BLaER1 (cell line): ENCODE data around the gene RSBN1.

Experiments used
- H3K27ac ChIP-seq: shearing (Covaris generic); formaldehyde crosslinking; 2 replicates; pipeline ENCODE4 v1.8.1; 2022
- H3K27me3 ChIP-seq: shearing (Covaris generic); formaldehyde crosslinking; 2 replicates; pipeline ENCODE4 v1.8.1; 2022
- H3K36me3 ChIP-seq: shearing (Covaris generic); formaldehyde crosslinking; 2 replicates; pipeline ENCODE4 v1.8.1; 2022
- H3K4me1 ChIP-seq: shearing (Covaris generic); formaldehyde crosslinking; 2 replicates; pipeline ENCODE4 v1.8.1; 2022
- H3K4me2 ChIP-seq: shearing (Covaris generic); formaldehyde crosslinking; 2 replicates; pipeline ENCODE4 v1.8.1; 2022
- H3K4me3 ChIP-seq: shearing (Covaris generic); formaldehyde crosslinking; 2 replicates; pipeline ENCODE4 v1.8.1; 2022
- H3K9ac ChIP-seq: shearing (Covaris generic); formaldehyde crosslinking; 2 replicates; pipeline ENCODE4 v1.8.1; 2022
- H3K9me3 ChIP-seq: shearing (Covaris generic); formaldehyde crosslinking; 2 replicates; pipeline ENCODE4 v1.8.1; 2022
- H4K20me1 ChIP-seq: shearing (Covaris generic); formaldehyde crosslinking; 2 replicates; pipeline ENCODE4 v1.8.1; 2022
- Cebpa-rat ChIP-seq: shearing (Covaris generic); IDR thresholded peaks from 2 replicates; pipeline ENCODE4 v1.8.1; 2022

The RSBN1 gene

GRCh38 chr1:113802367-113803007, 9.8 kb downstream of the RSBN1 start:
- Histone ChIP-seq H3K4me3 (no peak overlapping the region), H4K20me1 (peaks cover 81% of the 10 kb centered on the region; the same call in 1 of the 2 replicates)

GRCh38 chr1:113800487-113800886, 11.8 kb downstream of the RSBN1 start:
- no peaks in the 10 kb centered on the region for H3K27me3 ChIP-seq
- H3K4me1 ChIP-seq, result no peaks in the 10 kb centered on the region
- peaks cover 70% of the 10 kb centered on the region for H3K9me3 ChIP-seq
- H3K4me3 ChIP-seq, result no peak overlapping the region
- no peak overlapping the region for H3K4me2 ChIP-seq
- H3K9ac ChIP-seq, result no peak overlapping the region
- H3K36me3 ChIP-seq, result peaks cover 75% of the 10 kb centered on the region
- TF ChIP-seq Cebpa-rat, result no peak
- peaks cover 62% of the 10 kb centered on the region; the same call in 1 of the 2 replicates for H4K20me1 ChIP-seq
- no peak overlapping the region for H3K27ac ChIP-seq

More at GRCh38 chr1:113802367-113803007, 9.8 kb downstream of the RSBN1 start:
- H3K27ac ChIP-seq, result no peak overlapping the region
- TF ChIP-seq Cebpa-rat, result no peak
- H3K4me1 ChIP-seq, result no peaks in the 10 kb centered on the region
- no peaks in the 10 kb centered on the region for H3K27me3 ChIP-seq
- H3K9me3 ChIP-seq, result peaks cover 68% of the 10 kb centered on the region
- H3K4me2 ChIP-seq, result no peak overlapping the region
- no peak overlapping the region for H3K9ac ChIP-seq
- H3K36me3 ChIP-seq, result peaks cover 75% of the 10 kb centered on the region

- Histone ChIP-seq H3K27ac (no peak overlapping the region), H3K4me1 (peaks cover 23% of the 10 kb centered on the region), H3K36me3 (peaks cover 63% of the 10 kb centered on the region), H3K9ac (no peak overlapping the region), H4K20me1 (peaks cover 36% of the 10 kb centered on the region; the same call in 1 of the 2 replicates), H3K27me3 (no peaks in the 10 kb centered on the region), H3K9me3 (peaks cover 51% of the 10 kb centered on the region), H3K4me3 (no peak overlapping the region), H3K4me2 (no peak overlapping the region)
- no peak for TF ChIP-seq Cebpa-rat
These were observed 14.8 kb downstream of the RSBN1 start for GRCh38 chr1:113797472-113797871.

- Histone ChIP-seq H4K20me1 (peaks cover 6% of the 10 kb centered on the region; the same call in 1 of the 2 replicates), H3K4me3 (peak overlapping the region; percentile 29; the same call in 1 of the 2 replicates), H3K36me3 (peaks cover 66% of the 10 kb centered on the region), H3K27me3 (no peaks in the 10 kb centered on the region), H3K9me3 (peaks cover 45% of the 10 kb centered on the region), H3K4me2 (peak overlapping the region; percentile 71), H3K27ac (peak overlapping the region; percentile 65), H3K9ac (no peak overlapping the region), H3K4me1 (peaks cover 45% of the 10 kb centered on the region)
- TF ChIP-seq Cebpa-rat, result no peak
These were observed 18.1 kb downstream of the RSBN1 start for GRCh38 chr1:113793878-113794834.

- Histone ChIP-seq H3K27ac (peak overlapping the region; percentile 65), H3K9ac (no peak overlapping the region), H3K9me3 (peaks cover 47% of the 10 kb centered on the region), H4K20me1 (no peaks in the 10 kb centered on the region), H3K4me3 (peak overlapping the region; percentile 16; the same call in 1 of the 2 replicates), H3K36me3 (peaks cover 66% of the 10 kb centered on the region), H3K4me2 (peak overlapping the region; percentile 71), H3K27me3 (no peaks in the 10 kb centered on the region), H3K4me1 (peaks cover 49% of the 10 kb centered on the region)
- no peak for TF ChIP-seq Cebpa-rat
These were observed 19.3 kb downstream of the RSBN1 start for GRCh38 chr1:113792986-113793385.

GRCh38 chr1:113792471-113792870, 19.8 kb downstream of the RSBN1 start:
- H3K27me3 ChIP-seq, result no peaks in the 10 kb centered on the region
- peaks cover 63% of the 10 kb centered on the region for H3K36me3 ChIP-seq
- H3K4me2 ChIP-seq, result peak overlapping the region; percentile 71
- H3K4me1 ChIP-seq, result peaks cover 49% of the 10 kb centered on the region
- peak overlapping the region; percentile 65 for H3K27ac ChIP-seq
- no peaks in the 10 kb centered on the region for H4K20me1 ChIP-seq
- H3K4me3 ChIP-seq, result peak overlapping the region; percentile 16; the same call in 1 of the 2 replicates
- TF ChIP-seq Cebpa-rat, result no peak
- peaks cover 44% of the 10 kb centered on the region for H3K9me3 ChIP-seq
- no peak overlapping the region; the same call in 1 of the 2 replicates for H3K9ac ChIP-seq

- no peak overlapping the region for H3K4me3 ChIP-seq
- peaks cover 20% of the 10 kb centered on the region; the same call in 1 of the 2 replicates for H3K9me3 ChIP-seq
- TF ChIP-seq Cebpa-rat, result peak; percentile 31; the same call in 1 of the 2 replicates
- peaks cover 41% of the 10 kb centered on the region for H3K36me3 ChIP-seq
- peaks cover 10% of the 10 kb centered on the region for H4K20me1 ChIP-seq
- H3K4me2 ChIP-seq, result no peak overlapping the region
- H3K27me3 ChIP-seq, result no peaks in the 10 kb centered on the region
- peaks cover 48% of the 10 kb centered on the region for H3K4me1 ChIP-seq
- H3K27ac ChIP-seq, result no peak overlapping the region
- H3K9ac ChIP-seq, result no peak overlapping the region
These were observed 23.5 kb downstream of the RSBN1 start for GRCh38 chr1:113788802-113789201.

GRCh38 chr1:113787663-113788062, 24.6 kb downstream of the RSBN1 start:
- H3K4me2 ChIP-seq, result no peak overlapping the region
- peaks cover 40% of the 10 kb centered on the region for H3K36me3 ChIP-seq
- H3K27me3 ChIP-seq, result no peaks in the 10 kb centered on the region
- no peak overlapping the region for H3K4me3 ChIP-seq
- peaks cover 21% of the 10 kb centered on the region for H4K20me1 ChIP-seq
- peaks cover 17% of the 10 kb centered on the region; the same call in 1 of the 2 replicates for H3K9me3 ChIP-seq
- no peak overlapping the region for H3K27ac ChIP-seq
- peaks cover 45% of the 10 kb centered on the region for H3K4me1 ChIP-seq
- no peak for TF ChIP-seq Cebpa-rat
- no peak overlapping the region for H3K9ac ChIP-seq

- Histone ChIP-seq H3K9ac (no peak overlapping the region), H3K27me3 (no peaks in the 10 kb centered on the region), H3K4me3 (no peak overlapping the region), H3K36me3 (peaks cover 40% of the 10 kb centered on the region), H3K9me3 (peaks cover 17% of the 10 kb centered on the region; the same call in 1 of the 2 replicates), H3K4me2 (no peak overlapping the region), H3K27ac (no peak overlapping the region), H4K20me1 (peaks cover 34% of the 10 kb centered on the region), H3K4me1 (peaks cover 43% of the 10 kb centered on the region)
- TF ChIP-seq Cebpa-rat, result no peak
These were observed 26.2 kb downstream of the RSBN1 start for GRCh38 chr1:113786069-113786468.
